ENCODE results near the gene RYK.

GRCh38 chr3:134148534-134148933 is 102.1 kb downstream of the RYK start:
- TF ChIP-seq, protein P1, sequence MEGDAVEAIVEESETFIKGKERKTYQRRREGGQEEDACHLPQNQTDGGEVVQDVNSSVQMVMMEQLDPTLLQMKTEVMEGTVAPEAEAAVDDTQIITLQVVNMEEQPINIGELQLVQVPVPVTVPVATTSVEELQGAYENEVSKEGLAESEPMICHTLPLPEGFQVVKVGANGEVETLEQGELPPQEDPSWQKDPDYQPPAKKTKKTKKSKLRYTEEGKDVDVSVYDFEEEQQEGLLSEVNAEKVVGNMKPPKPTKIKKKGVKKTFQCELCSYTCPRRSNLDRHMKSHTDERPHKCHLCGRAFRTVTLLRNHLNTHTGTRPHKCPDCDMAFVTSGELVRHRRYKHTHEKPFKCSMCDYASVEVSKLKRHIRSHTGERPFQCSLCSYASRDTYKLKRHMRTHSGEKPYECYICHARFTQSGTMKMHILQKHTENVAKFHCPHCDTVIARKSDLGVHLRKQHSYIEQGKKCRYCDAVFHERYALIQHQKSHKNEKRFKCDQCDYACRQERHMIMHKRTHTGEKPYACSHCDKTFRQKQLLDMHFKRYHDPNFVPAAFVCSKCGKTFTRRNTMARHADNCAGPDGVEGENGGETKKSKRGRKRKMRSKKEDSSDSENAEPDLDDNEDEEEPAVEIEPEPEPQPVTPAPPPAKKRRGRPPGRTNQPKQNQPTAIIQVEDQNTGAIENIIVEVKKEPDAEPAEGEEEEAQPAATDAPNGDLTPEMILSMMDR (IDR thresholded peaks at IDR 0.05; ENCODE audit: insufficient read depth, low read depth, low read length), result no peak
- no peak for TF ChIP-seq EZH2 (IDR thresholded peaks at IDR 0.05; ENCODE audit: insufficient read depth, low read length)
